HG02870 (cell line): ENCODE results near the gene PAK6.

Experiments
- ATAC-seq: cut with Tn5 transposase; IDR thresholded peaks from one replicate; pipeline ENCODE4 v1.9.1; 2021; ENCODE audit warnings: mild to moderate bottlenecking, moderate library complexity; ENCODE audit not compliant: unreplicated experiment

Gene PAK6

GRCh38 chr15:40290545-40290917 lies 51.7 kb downstream of the PAK6 start:
- no peak for ATAC-seq

GRCh38 chr15:40290918-40291574 lies 52.2 kb downstream of the PAK6 start:
- no peak for ATAC-seq

GRCh38 chr15:40292246-40292645 lies 53.4 kb downstream of the PAK6 start:
- ATAC-seq: no peak

GRCh38 chr15:40293006-40293405 lies 54.1 kb downstream of the PAK6 start:
- no peak for ATAC-seq

GRCh38 chr15:40293905-40294895 lies 55.3 kb downstream of the PAK6 start:
- no peak for ATAC-seq

- ATAC-seq: no peak
Measured at GRCh38 chr15:40295297-40295696, 56.4 kb downstream of the PAK6 start.

GRCh38 chr15:40295877-40296560 lies 57.2 kb downstream of the PAK6 start:
- ATAC-seq: no peak

- no peak for ATAC-seq
Measured at GRCh38 chr15:40296561-40297230, 57.8 kb downstream of the PAK6 start.

- no peak for ATAC-seq
Measured at GRCh38 chr15:40297356-40297755, 58.5 kb downstream of the PAK6 start.

- no peak for ATAC-seq
Measured at GRCh38 chr15:40298216-40298935, 59.5 kb downstream of the PAK6 start.

GRCh38 chr15:40300367-40300766 lies 61.5 kb downstream of the PAK6 start:
- no peak for ATAC-seq

GRCh38 chr15:40300771-40301170 lies 61.9 kb downstream of the PAK6 start:
- no peak for ATAC-seq

- no peak for ATAC-seq
Measured at GRCh38 chr15:40301467-40302179, 62.8 kb downstream of the PAK6 start.

- no peak for ATAC-seq
Measured at GRCh38 chr15:40302288-40302886, 63.5 kb downstream of the PAK6 start.

GRCh38 chr15:40302981-40303380 lies 64.1 kb downstream of the PAK6 start:
- no peak for ATAC-seq

GRCh38 chr15:40303576-40303975 lies 64.7 kb downstream of the PAK6 start:
- no peak for ATAC-seq

GRCh38 chr15:40305281-40305680 lies 66.4 kb downstream of the PAK6 start:
- no peak for ATAC-seq

GRCh38 chr15:40306371-40306770 lies 67.5 kb downstream of the PAK6 start:
- no peak for ATAC-seq

GRCh38 chr15:40306908-40307307 lies 68.0 kb downstream of the PAK6 start:
- ATAC-seq: no peak
